ENCODE data around the gene CREBBP.
"Not testable (repeated sequence)": the region's sequence is repeated elsewhere in the genome, so short reads cannot be mapped to it uniquely, and the experiment has no call there.

CREBBP gene

DNA sequence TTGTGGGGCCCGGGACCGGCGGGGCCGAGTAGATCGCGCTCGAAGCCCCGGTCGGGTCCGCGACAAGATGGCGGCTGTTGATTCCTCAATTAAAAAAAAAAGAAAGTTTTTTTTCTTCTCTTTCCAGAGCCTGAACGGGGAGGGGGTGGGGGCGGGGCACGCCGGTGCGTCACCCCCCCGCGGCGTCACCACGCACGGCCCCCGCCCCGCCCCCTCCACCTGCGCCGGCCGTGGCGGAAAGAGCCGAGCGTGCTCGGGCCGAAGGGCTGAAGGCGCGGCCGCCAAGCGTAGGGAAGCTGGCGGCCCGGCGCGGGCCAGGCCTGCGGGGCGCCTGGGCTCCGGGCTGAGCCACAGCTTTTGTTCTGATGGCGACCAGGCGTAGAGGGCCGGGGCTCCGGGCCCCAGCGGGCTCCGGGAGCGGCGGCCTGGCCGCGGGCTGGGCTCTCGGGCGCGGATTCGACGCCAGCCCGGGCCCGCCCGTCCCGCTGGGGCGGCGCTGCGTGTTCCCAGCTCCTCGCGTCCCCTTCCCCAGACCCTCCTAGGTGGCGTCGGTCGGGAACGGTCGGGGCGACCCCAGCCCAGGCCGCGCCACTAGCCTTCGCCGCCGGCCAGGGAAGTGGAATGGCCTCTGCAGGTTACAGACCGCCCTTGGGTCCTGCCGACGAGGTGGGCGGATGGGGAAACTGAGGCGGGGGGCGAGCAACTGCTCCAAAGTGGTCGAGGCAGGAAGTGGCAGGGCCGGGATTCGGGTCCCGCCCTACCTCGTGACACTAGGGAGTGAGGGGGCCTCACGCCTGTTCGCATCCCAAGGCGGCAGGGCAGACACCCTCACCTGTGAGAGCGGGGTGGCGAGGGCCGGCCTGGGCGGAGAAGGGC, at the start of gene CREBBP:
Gene CREBBP, minus strand, starts transcription at position 91 of the 876 bp plus-strand sequence. CDS start 797 bp downstream, outside the sequence.
- H3K9me3 Mint-ChIP-seq: no peaks in the 10 kb centered on the region
- peak within 1 kb of the TSS; percentile 87 for H3K4me3 Mint-ChIP-seq
- H3K27ac Mint-ChIP-seq: peak within 1 kb of the TSS; percentile 94
- DNase-seq: peak; percentile 91
- H3K4me1 Mint-ChIP-seq (ENCODE audit: low read depth): peaks cover 36% of the 10 kb centered on the region
- H3K36me3 Mint-ChIP-seq (ENCODE audit: low read depth): peaks cover 19% of the 10 kb centered on the region
- H3K27me3 Mint-ChIP-seq: peaks cover 5% of the 10 kb centered on the region

DNA sequence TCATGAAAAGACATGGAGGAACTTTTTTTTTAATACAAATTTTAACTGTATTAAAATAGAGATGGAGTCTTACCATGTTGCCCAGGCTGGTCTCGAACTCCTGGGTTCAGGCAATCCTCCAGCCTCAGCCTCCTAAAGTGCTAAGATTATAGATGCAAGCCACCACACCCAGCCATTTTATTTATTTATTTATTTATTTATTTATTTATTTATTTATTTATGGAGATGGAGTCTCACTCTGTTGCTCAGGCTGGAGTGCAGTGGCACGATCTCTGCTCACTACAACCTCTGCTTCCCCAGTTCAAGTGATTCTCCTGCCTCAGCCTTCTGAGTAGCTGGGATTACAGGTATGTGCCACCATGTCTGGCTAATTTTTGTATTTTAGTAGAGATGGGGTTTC, 46.6 kb upstream of the CREBBP start:
- not testable (repeated sequence) for H3K27ac Mint-ChIP-seq; H3K27me3 Mint-ChIP-seq; DNase-seq; H3K4me3 Mint-ChIP-seq; H3K4me1 Mint-ChIP-seq (ENCODE audit: low read depth); H3K9me3 Mint-ChIP-seq; H3K36me3 Mint-ChIP-seq (ENCODE audit: low read depth)

DNA sequence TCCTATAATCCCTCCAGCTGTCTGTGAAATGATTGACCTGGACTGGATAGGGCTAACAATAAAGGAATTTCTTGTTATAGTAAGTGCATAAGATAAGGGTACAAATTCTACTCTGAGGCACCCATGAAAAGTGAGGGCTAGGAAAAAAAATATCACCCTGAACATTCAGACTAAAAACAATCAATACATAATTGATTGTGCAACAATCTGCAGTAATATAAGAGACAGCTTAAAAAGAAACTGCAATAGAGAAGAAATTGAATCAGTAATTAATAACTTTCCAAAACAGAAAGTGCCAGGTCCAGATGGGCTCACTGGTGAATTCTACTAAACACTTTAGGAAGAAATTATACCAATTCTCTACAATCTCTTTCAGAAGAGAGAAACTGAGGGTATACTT, 44.2 kb upstream of the CREBBP start:
- peaks cover 21% of the 10 kb centered on the region for H3K27me3 Mint-ChIP-seq

DNA sequence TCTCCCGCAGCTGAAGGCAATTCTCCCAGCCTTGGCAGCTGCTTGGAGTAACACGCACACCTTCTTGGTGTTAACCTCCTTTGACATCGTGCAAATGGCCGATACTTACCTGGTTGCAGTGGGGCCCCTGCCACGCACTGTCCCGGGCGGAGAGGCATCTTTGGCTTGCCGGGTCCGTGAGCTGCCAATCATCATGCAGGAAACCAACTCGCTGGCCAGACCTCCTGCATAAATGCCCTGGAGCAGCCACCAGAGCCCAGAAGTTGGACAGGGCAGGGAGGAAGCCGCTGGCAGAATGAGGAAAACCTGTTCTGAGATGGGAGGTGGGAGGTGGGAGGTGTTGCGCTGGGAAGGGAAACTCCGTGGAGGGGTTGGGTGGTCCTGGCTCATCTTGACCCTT, 41.7 kb upstream of the CREBBP start:
- H3K4me1 Mint-ChIP-seq (ENCODE audit: low read depth): no peaks in the 10 kb centered on the region
- H3K27me3 Mint-ChIP-seq: peaks cover 21% of the 10 kb centered on the region
- no peak for DNase-seq
- H3K9me3 Mint-ChIP-seq: peaks cover 10% of the 10 kb centered on the region
- no peaks in the 10 kb centered on the region for H3K36me3 Mint-ChIP-seq (ENCODE audit: low read depth)
- H3K4me3 Mint-ChIP-seq: no peak overlapping the region
- no peak overlapping the region for H3K27ac Mint-ChIP-seq

More for the DNA sequence above, 44.2 kb upstream of the CREBBP start:
- H3K27ac Mint-ChIP-seq: no peak overlapping the region
- no peaks in the 10 kb centered on the region for H3K4me1 Mint-ChIP-seq (ENCODE audit: low read depth)
- no peaks in the 10 kb centered on the region for H3K9me3 Mint-ChIP-seq
- DNase-seq: no peak
- H3K36me3 Mint-ChIP-seq (ENCODE audit: low read depth): no peaks in the 10 kb centered on the region
- no peak overlapping the region for H3K4me3 Mint-ChIP-seq

DNA sequence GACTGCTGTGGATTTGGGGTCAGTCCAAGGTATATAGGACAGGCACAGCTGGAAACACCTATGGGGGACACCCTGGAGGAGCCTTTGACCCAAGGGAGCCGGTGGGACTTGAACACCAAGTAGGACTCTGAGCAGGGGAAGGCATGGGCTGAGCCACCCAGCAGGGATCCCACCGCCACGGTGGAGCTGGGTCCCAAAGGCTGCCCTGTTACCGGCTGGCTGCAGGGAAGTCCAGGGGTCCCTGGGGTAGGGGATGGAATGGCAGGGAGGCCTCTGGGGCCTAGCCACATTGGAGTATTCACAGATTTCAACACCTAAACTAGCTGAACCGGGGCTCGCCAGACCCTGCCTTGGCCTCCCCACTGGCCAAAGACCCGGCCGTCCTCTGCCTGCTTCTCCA, 39.7 kb upstream of the CREBBP start:
- H3K27ac Mint-ChIP-seq: no peak overlapping the region
- no peaks in the 10 kb centered on the region for H3K36me3 Mint-ChIP-seq (ENCODE audit: low read depth)
- no peak for DNase-seq
- no peaks in the 10 kb centered on the region for H3K4me1 Mint-ChIP-seq (ENCODE audit: low read depth)
- H3K4me3 Mint-ChIP-seq: no peak overlapping the region
- H3K27me3 Mint-ChIP-seq: peaks cover 21% of the 10 kb centered on the region
- H3K9me3 Mint-ChIP-seq: peaks cover 10% of the 10 kb centered on the region

DNA sequence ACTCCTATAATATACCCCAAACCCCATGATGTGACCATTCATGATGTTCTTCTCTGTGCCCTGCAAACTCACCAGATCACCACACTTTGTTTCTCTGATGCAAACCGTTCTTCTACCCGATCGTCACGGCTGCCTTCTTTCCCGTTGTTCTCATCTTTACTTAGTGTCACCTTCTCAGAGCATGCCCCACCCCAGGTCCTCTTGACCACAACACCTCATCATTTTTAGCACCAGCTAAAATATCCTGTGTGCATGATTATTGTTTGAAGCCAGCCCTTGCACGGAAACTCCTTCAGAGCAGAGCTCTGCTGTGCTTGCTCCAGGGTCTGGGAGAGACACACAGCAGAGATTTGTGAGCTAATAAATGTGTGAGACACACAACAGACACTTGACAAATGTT, 38.9 kb upstream of the CREBBP start:
- no peak for DNase-seq
- Mint-ChIP-seq H3K27me3 (peaks cover 21% of the 10 kb centered on the region), H3K36me3 (ENCODE audit: low read depth) (no peaks in the 10 kb centered on the region)

DNA sequence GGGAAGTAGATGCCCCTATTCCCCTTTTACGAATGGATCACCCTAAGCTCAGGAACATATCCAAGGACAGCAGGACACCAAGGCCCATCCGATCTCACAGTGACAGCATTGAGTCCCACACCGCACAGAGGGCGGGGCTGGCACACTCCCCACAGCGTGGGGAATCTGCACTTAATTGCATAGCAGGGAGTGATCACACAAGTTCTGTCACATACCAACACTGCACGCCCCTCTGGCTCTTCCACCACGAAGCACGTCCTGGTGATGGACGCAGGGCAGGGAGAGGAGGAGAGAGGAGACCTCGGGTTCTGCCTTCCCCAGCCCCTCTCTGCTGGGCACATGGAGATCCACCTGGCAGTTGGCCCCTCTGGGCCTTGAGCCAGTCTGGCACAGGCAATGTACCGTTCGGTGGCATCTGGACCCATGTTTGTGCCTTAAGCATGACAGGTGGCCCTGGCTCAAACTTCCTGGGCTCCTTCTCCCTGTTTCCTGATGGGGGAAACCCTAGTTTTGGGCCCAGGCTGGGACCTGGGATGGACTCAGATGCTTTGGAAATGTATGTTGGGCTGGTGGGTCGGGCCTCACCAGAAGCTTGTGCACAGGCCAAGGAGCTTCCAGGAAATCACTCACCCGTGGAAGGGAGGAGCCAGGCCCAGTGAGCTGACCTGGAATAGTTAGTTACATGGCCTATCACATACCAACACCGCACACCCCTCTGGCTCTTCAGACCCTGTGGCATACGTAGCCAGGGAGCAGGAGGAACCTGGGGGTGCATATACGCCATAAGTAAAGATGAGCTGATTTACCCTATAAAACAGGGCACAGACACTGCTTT, 35.1 kb upstream of the CREBBP start:
- Mint-ChIP-seq H3K4me3 (no peak overlapping the region), H3K27me3 (peaks cover 2% of the 10 kb centered on the region), H3K27ac (no peak overlapping the region), H3K4me1 (ENCODE audit: low read depth) (no peaks in the 10 kb centered on the region), H3K9me3 (peaks cover 10% of the 10 kb centered on the region), H3K36me3 (ENCODE audit: low read depth) (no peaks in the 10 kb centered on the region)
- DNase-seq: no peak

More for the DNA sequence above, 38.9 kb upstream of the CREBBP start:
- H3K9me3 Mint-ChIP-seq: peaks cover 10% of the 10 kb centered on the region
- H3K27ac Mint-ChIP-seq: no peak overlapping the region
- H3K4me3 Mint-ChIP-seq: no peak overlapping the region
- H3K4me1 Mint-ChIP-seq (ENCODE audit: low read depth): no peaks in the 10 kb centered on the region

DNA sequence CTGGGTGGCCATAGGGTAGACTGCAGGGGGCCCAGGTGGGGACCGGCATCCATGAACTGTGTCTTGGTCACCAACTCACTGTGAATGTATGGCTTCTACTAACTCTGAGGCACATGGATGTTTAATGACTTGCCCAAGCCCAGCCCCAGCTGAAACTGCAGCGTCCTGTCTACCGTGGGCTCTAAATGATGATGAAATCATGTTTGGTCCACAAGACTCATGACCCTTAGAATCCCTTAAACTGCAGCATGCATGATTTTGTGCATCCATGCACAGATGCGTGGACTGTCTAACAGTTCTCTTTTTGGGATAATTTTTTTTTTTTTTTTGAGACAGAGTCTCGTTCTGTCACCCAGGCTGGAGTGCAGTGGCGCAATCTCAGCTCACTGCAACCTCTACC, 32.4 kb upstream of the CREBBP start:
- DNase-seq: no peak
- Mint-ChIP-seq H3K27me3 (no peaks in the 10 kb centered on the region), H3K36me3 (ENCODE audit: low read depth) (no peaks in the 10 kb centered on the region), H3K4me1 (ENCODE audit: low read depth) (no peaks in the 10 kb centered on the region), H3K4me3 (no peak overlapping the region), H3K27ac (no peak overlapping the region), H3K9me3 (no peaks in the 10 kb centered on the region)

DNA sequence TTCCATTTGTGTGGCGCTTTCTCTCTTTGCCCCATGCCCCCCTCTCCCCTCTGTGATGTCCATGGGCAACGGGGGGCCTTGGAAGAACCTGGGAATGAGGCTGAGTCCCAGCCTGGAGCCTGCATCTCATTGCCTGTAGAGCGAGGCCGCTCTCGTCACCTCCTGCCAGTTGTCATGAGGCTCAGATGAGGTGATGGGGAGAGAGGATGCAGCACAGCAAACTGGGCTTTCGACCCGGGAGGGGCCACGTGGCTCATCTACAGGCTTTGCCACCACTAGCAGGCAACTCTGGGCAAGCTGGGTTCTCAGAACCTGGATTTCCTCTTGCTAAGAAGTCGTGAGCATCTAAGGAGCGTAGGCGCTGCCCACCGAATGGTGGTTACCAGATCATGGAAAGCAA, 31.9 kb upstream of the CREBBP start:
- Mint-ChIP-seq H3K4me3 (no peak overlapping the region), H3K9me3 (no peaks in the 10 kb centered on the region), H3K27ac (no peak overlapping the region), H3K36me3 (ENCODE audit: low read depth) (no peaks in the 10 kb centered on the region), H3K27me3 (no peaks in the 10 kb centered on the region), H3K4me1 (ENCODE audit: low read depth) (no peaks in the 10 kb centered on the region)
- DNase-seq: no peak

DNA sequence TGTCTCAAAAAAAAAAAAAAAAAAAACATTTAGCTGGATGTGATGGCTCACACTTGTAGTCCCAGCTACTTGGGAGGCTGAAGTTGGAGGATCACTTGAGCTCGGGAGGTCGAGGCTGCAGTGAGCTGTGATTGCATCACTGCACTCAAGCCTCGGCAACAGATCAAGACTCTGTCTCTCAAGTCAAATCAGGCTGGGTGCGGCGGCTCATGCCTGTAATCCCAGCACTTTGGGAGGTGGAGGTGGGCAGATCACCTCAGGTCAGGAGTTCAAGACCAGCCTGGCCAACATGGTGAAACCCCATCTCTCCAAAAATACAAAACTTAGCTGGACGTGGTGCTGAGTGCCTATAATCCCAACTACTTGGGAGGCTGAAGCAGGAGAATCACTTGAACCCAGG, 31.2 kb upstream of the CREBBP start:
- H3K36me3 Mint-ChIP-seq (ENCODE audit: low read depth); DNase-seq; H3K27ac Mint-ChIP-seq; H3K4me1 Mint-ChIP-seq (ENCODE audit: low read depth); H3K9me3 Mint-ChIP-seq; H3K27me3 Mint-ChIP-seq; H3K4me3 Mint-ChIP-seq: not testable (repeated sequence)

DNA sequence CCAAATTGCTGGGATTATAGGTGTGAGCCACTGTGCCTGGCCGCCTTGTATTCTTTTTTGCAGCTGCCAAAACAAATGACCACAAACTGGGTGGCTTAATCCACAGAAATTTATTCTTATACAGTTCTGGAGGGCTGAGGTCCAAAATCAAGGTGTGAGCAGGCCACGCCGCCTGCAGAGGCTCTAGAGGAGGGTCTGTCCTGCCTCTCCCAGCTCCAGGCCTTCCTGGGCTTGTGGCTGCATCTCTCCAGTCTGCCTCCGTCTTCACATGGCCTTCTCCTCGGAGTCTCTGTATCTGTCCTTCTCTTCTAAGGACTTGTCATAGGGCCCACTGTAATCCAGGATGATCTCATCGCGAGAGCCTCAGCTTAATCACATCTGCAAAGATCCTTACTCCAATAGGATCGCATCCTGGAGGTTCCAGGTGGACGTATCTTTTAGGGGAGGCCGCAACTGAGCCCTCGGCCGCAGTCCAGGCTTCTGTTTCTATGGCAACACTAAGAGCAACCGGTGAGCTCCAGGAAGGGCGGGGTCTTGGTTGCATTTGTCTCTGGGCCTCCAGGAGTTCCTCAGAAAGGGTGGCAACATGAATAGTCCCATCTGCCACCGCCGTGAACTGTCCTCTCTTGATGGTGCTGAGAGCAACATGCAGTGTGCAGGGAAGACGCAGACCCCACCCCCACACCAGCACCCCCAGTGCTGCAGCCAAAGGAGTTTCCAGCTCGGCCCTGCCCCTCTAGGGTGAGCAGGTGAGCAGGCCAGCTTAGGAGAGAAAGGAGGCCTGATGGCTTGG, 29.5 kb upstream of the CREBBP start:
- no peaks in the 10 kb centered on the region for H3K36me3 Mint-ChIP-seq (ENCODE audit: low read depth)
- H3K4me1 Mint-ChIP-seq (ENCODE audit: low read depth): no peaks in the 10 kb centered on the region
- no peaks in the 10 kb centered on the region for H3K27me3 Mint-ChIP-seq
- H3K9me3 Mint-ChIP-seq: no peaks in the 10 kb centered on the region
- DNase-seq: no peak
- H3K4me3 Mint-ChIP-seq: no peak overlapping the region
- H3K27ac Mint-ChIP-seq: no peak overlapping the region

DNA sequence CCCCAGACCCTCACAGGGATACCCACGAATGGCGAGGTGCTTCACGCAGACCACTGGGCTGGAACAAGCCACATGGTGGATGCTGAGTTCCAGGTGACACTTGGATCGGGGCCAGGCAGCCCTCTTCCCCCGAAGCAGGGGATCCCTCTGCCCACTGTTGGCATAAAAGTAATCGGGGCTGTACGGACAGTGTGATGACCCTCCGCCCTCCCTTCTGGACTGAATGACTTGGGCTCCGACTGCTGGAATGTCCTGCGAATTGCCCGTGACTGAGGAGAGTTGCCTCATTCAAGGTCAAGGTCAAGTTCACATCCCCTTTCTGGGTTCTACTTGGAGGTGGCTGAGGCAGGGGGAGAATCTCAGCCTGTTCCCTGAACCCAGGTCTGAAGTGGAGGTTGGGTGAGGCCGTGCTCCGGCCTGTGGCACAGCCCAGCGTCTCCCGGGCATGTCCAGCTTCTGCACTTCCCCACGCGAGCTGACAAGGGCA, 28.5 kb upstream of the CREBBP start:
- Mint-ChIP-seq H3K4me3 (no peak overlapping the region), H3K4me1 (ENCODE audit: low read depth) (no peaks in the 10 kb centered on the region), H3K9me3 (no peaks in the 10 kb centered on the region), H3K27ac (no peak overlapping the region), H3K27me3 (no peaks in the 10 kb centered on the region), H3K36me3 (ENCODE audit: low read depth) (no peaks in the 10 kb centered on the region)
- DNase-seq: no peak

DNA sequence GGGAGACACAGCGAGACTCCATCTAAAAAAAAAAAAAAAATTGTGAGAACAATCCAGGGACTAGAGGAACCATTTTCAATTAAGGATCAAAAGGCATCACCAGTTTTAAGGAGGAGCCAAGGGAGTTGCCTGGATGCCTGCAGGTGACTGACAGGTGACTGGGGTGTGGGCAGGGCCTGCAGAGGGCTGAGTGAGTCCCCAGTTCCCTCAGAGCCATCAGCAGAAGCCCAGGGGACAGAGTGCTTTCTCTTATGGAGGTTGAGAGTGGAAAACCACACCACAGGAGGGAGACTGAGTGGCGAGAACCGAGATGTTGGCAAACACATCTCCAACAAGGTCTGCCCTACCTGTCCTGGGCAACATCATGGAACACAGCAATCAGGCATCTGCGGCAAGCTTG, 27.1 kb upstream of the CREBBP start:
- H3K9me3 Mint-ChIP-seq: no peaks in the 10 kb centered on the region
- H3K4me3 Mint-ChIP-seq: no peak overlapping the region
- no peaks in the 10 kb centered on the region for H3K4me1 Mint-ChIP-seq (ENCODE audit: low read depth)
- H3K27me3 Mint-ChIP-seq: no peaks in the 10 kb centered on the region
- no peak overlapping the region for H3K27ac Mint-ChIP-seq
- no peaks in the 10 kb centered on the region for H3K36me3 Mint-ChIP-seq (ENCODE audit: low read depth)
- no peak for DNase-seq

DNA sequence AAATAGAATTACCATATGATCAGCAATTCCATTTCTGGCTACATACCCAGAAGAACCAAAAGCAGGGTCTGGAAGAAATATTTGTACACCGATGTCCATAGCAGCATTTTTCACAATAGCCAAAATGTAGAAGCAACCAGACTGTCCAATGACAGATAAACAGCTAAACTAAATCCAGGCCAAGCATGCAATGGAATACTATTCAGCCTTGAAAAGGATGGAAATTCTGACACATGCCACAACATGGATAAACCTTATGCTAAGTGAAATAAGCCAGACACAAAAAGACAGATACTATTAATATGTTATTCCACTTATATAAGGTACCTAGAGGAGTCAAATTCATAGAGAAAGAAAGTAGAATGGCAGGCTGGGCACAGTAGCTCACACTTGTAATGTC, 25.9 kb upstream of the CREBBP start:
- no peaks in the 10 kb centered on the region for H3K4me1 Mint-ChIP-seq (ENCODE audit: low read depth)
- H3K9me3 Mint-ChIP-seq: no peaks in the 10 kb centered on the region
- H3K36me3 Mint-ChIP-seq (ENCODE audit: low read depth): no peaks in the 10 kb centered on the region
- H3K27ac Mint-ChIP-seq: no peak overlapping the region
- no peak overlapping the region for H3K4me3 Mint-ChIP-seq
- DNase-seq: no peak
- H3K27me3 Mint-ChIP-seq: no peaks in the 10 kb centered on the region
